Measurements from ENCODE around the gene TBC1D22B.

The TBC1D22B gene

GRCh38 chr6:37239950-37240713 lies 17.4 kb upstream of the TBC1D22B start:
- DNase-seq (ENCODE audit: low spot score): no peak

GRCh38 chr6:37241131-37241530 lies 16.4 kb upstream of the TBC1D22B start:
- no peak for DNase-seq (ENCODE audit: low spot score)

GRCh38 chr6:37241775-37242428 lies 15.7 kb upstream of the TBC1D22B start:
- DNase-seq (ENCODE audit: low spot score): no peak

GRCh38 chr6:37242429-37243052 lies 15.0 kb upstream of the TBC1D22B start:
- no peak for DNase-seq (ENCODE audit: low spot score)

- DNase-seq (ENCODE audit: low spot score): no peak
Observed at GRCh38 chr6:37243131-37243815, 14.3 kb upstream of the TBC1D22B start.

- DNase-seq (ENCODE audit: low spot score): no peak
Observed at GRCh38 chr6:37243816-37244370, 13.7 kb upstream of the TBC1D22B start.

- DNase-seq (ENCODE audit: low spot score): no peak
Observed at GRCh38 chr6:37244430-37245310, 12.9 kb upstream of the TBC1D22B start.

GRCh38 chr6:37251211-37251780 lies 6.3 kb upstream of the TBC1D22B start:
- no peak for DNase-seq (ENCODE audit: low spot score)

- DNase-seq (ENCODE audit: low spot score): no peak
Observed at GRCh38 chr6:37253486-37254007, 4.0 kb upstream of the TBC1D22B start.

GRCh38 chr6:37254881-37255280 lies 2.7 kb upstream of the TBC1D22B start:
- DNase-seq (ENCODE audit: low spot score): no peak

GRCh38 chr6:37256692-37257319 lies 766 bp upstream of the TBC1D22B start:
- DNase-seq (ENCODE audit: low spot score): no peak

- DNase-seq (ENCODE audit: low spot score): no peak
Observed at GRCh38 chr6:37257320-37257633, 295 bp upstream of the TBC1D22B start.

GRCh38 chr6:37258405-37259105 lies 983 bp downstream of the TBC1D22B start:
- DNase-seq (ENCODE audit: low spot score): no peak

GRCh38 chr6:37259191-37259590 lies 1.6 kb downstream of the TBC1D22B start:
- DNase-seq (ENCODE audit: low spot score): no peak

GRCh38 chr6:37260040-37260439 lies 2.5 kb downstream of the TBC1D22B start:
- DNase-seq (ENCODE audit: low spot score): no peak

- DNase-seq (ENCODE audit: low spot score): no peak
Observed at GRCh38 chr6:37260444-37260843, 2.9 kb downstream of the TBC1D22B start.

- DNase-seq (ENCODE audit: low spot score): no peak
Observed at GRCh38 chr6:37261198-37261597, 3.6 kb downstream of the TBC1D22B start.

GRCh38 chr6:37262446-37263026 lies 5.0 kb downstream of the TBC1D22B start:
- no peak for DNase-seq (ENCODE audit: low spot score)

- no peak for DNase-seq (ENCODE audit: low spot score)
Observed at GRCh38 chr6:37265001-37265400, 7.4 kb downstream of the TBC1D22B start.

Data from germinal center (tissue), 1 donor.